Endothelial cell of hepatic sinusoid (primary cell): Measurements from ENCODE around the gene P2RX6.

Experiments used
- in situ Hi-C: cut with HindIII; loops from 2 replicates; pipeline ENCODE4 v1.10.0; 2017; ENCODE audit warnings: low sequenced_read_pairs

P2RX6 gene

GRCh38 chr22:21010426-21011113 lies 4.4 kb upstream of the P2RX6 start:
- in situ Hi-C loops = no loop called here

GRCh38 chr22:21012446-21013407 lies 2.2 kb upstream of the P2RX6 start:
- in situ Hi-C loops = no loop called here

- in situ Hi-C loops = no loop called here
Measured at GRCh38 chr22:21013657-21014201, 1.2 kb upstream of the P2RX6 start.

- in situ Hi-C loops = no loop called here
Measured at GRCh38 chr22:21014202-21014725, 701 bp upstream of the P2RX6 start.

- in situ Hi-C loops = no loop called here
Measured at GRCh38 chr22:21015466-21016006, 571 bp downstream of the P2RX6 start.

- in situ Hi-C loops = no loop called here
Measured at GRCh38 chr22:21016644-21017420, 1.9 kb downstream of the P2RX6 start.

GRCh38 chr22:21018314-21018713 lies 3.3 kb downstream of the P2RX6 start:
- in situ Hi-C loops = no loop called here

GRCh38 chr22:21020802-21021429 lies 6.0 kb downstream of the P2RX6 start:
- in situ Hi-C loops = no loop called here

GRCh38 chr22:21022507-21022906 lies 7.5 kb downstream of the P2RX6 start:
- in situ Hi-C loops = no loop called here

- in situ Hi-C loops = no loop called here
Measured at GRCh38 chr22:21022955-21023614, 8.1 kb downstream of the P2RX6 start.

- in situ Hi-C loops = no loop called here
Measured at GRCh38 chr22:21025266-21025665, 10.3 kb downstream of the P2RX6 start.

GRCh38 chr22:21025763-21026755 lies 11.1 kb downstream of the P2RX6 start:
- in situ Hi-C loops = no loop called here

GRCh38 chr22:21026783-21027692 lies 12.1 kb downstream of the P2RX6 start:
- in situ Hi-C loops = no loop called here

GRCh38 chr22:21028277-21029251 lies 13.6 kb downstream of the P2RX6 start:
- in situ Hi-C loops = no loop called here

- in situ Hi-C loops = no loop called here
Measured at GRCh38 chr22:21029486-21030025, 14.6 kb downstream of the P2RX6 start.

GRCh38 chr22:21030032-21030431 lies 15.1 kb downstream of the P2RX6 start:
- in situ Hi-C loops = no loop called here
